Nucleus accumbens (tissue), 56 donors: ENCODE results near the gene FOXO3B.
"Not testable (repeated sequence)": the region's sequence is repeated elsewhere in the genome, so short reads cannot be mapped to it uniquely, and the experiment has no call there.

Source experiments
- DNase-seq, 56 donors: peaks; one replicate each; lab custom pipeline; 2025; lab: John Stamatoyannopoulos, UW

Gene FOXO3B

GRCh38 chr17:18681767-18682571, at the start of gene FOXO3B:
TSS of gene FOXO3B (minus strand) at chr17:18682314. CDS start at chr17:18681651, 663 bp downstream.
- DNase-seq = peak in 53 of 56 donors; percentile 22 to 94 (median 79)

GRCh38 chr17:18723509-18723908, 41.4 kb upstream of the FOXO3B start:
- not testable (repeated sequence) for DNase-seq

GRCh38 chr17:18722612-18723011, 40.5 kb upstream of the FOXO3B start:
- DNase-seq = not testable (repeated sequence)

GRCh38 chr17:18721775-18722547, 39.8 kb upstream of the FOXO3B start:
- DNase-seq = not testable (repeated sequence)

GRCh38 chr17:18719428-18720110, 37.5 kb upstream of the FOXO3B start:
- not testable (repeated sequence) for DNase-seq

- DNase-seq = not testable (repeated sequence)
These were observed 36.7 kb upstream of the FOXO3B start for GRCh38 chr17:18718643-18719427.

GRCh38 chr17:18712354-18712999, 30.4 kb upstream of the FOXO3B start:
- peak in 42 of 56 donors; percentile 5 to 82 (median 34) for DNase-seq

- not testable (repeated sequence) for DNase-seq
These were observed 26.1 kb upstream of the FOXO3B start for GRCh38 chr17:18708215-18708614.

- not testable (repeated sequence) for DNase-seq
These were observed 23.8 kb upstream of the FOXO3B start for GRCh38 chr17:18705955-18706354.

- peak in 3 of 56 donors; percentile 8 for DNase-seq
These were observed 16.5 kb upstream of the FOXO3B start for GRCh38 chr17:18698473-18699103.

GRCh38 chr17:18695143-18695542, 13.0 kb upstream of the FOXO3B start:
- DNase-seq = not testable (repeated sequence)

GRCh38 chr17:18682668-18683067, 554 bp upstream of the FOXO3B start:
- not testable (repeated sequence) for DNase-seq

GRCh38 chr17:18677381-18677780, 4.7 kb downstream of the FOXO3B start:
- not testable (repeated sequence) for DNase-seq

- not testable (repeated sequence) for DNase-seq
These were observed 5.2 kb downstream of the FOXO3B start for GRCh38 chr17:18676928-18677327.

- not testable (repeated sequence) for DNase-seq
These were observed 9.5 kb downstream of the FOXO3B start for GRCh38 chr17:18672395-18673227.

GRCh38 chr17:18668625-18669024, 13.5 kb downstream of the FOXO3B start:
- not testable (repeated sequence) for DNase-seq

- DNase-seq = not testable (repeated sequence)
These were observed 14.6 kb downstream of the FOXO3B start for GRCh38 chr17:18667535-18667934.

- not testable (repeated sequence) for DNase-seq
These were observed 15.8 kb downstream of the FOXO3B start for GRCh38 chr17:18666326-18666725.
